22Rv1 (cell line): ENCODE measurements around the gene CRKL.
"Not testable (repeated sequence)": the region's sequence is repeated elsewhere in the genome, so short reads cannot be mapped to it uniquely, and the experiment has no call there.

ENCODE experiments used
- H3K27ac ChIP-seq: fragments of 450-650 bp; 2 replicates; pipeline ENCODE4 v1.5.1; 2017
- CTCF ChIP-seq: fragments of 450-650 bp; IDR thresholded peaks from 2 replicates; pipeline ENCODE4 v1.5.1; 2017; ENCODE audit warnings: mild to moderate bottlenecking
- ZFX ChIP-seq: fragments of 450-650 bp; IDR thresholded peaks from 2 replicates; pipeline ENCODE4 v1.6.1; 2017; ENCODE audit warnings: antibody characterized with exemption, borderline replicate concordance

Gene CRKL

GRCh38 chr22:20968281-20968977 lies 51.2 kb downstream of the CRKL start:
- no peak overlapping the region for H3K27ac ChIP-seq
- no peak for TF ChIP-seq CTCF
- TF ChIP-seq ZFX, result no peak

GRCh38 chr22:20970939-20971657 lies 53.9 kb downstream of the CRKL start:
- H3K27ac ChIP-seq, result no peak overlapping the region
- TF ChIP-seq ZFX (no peak), CTCF (no peak)

- H3K27ac ChIP-seq, result not testable (repeated sequence)
These were observed 54.9 kb downstream of the CRKL start for GRCh38 chr22:20972014-20972694.

GRCh38 chr22:20972933-20973577 lies 55.8 kb downstream of the CRKL start:
- no peak overlapping the region for H3K27ac ChIP-seq
- TF ChIP-seq CTCF (no peak), ZFX (no peak)

- no peak for TF ChIP-seq ZFX
- TF ChIP-seq CTCF, result no peak
- no peak overlapping the region for H3K27ac ChIP-seq
These were observed 56.6 kb downstream of the CRKL start for GRCh38 chr22:20973634-20974286.

GRCh38 chr22:20974336-20974955 lies 57.2 kb downstream of the CRKL start:
- TF ChIP-seq CTCF (no peak), ZFX (no peak)
- H3K27ac ChIP-seq, result no peak overlapping the region
